Pancreas (tissue), 10 donors: ENCODE measurements around the gene CHPF. TPM values are rescaled to one million over a fixed set of nuclear protein-coding genes. Genes with fewer than 3 reads are reported as not detected.

Experiments
- ATAC-seq, 4 donors: fragments of 200-7000 bp; cut with Tn5 transposase; one replicate each; pipeline versions ENCODE4 v1.8.0 to v1.9.1; 2020; ENCODE audit warnings: mild to moderate bottlenecking in 4 of 4, moderate library complexity in 4 of 4
- DNase-seq, 6 donors: peaks; one replicate each; pipeline ENCODE4 v3.0.0-alpha.2; 2020
- FAIRE-seq: peaks from 2 replicates; lab custom pipeline; 2012; peaks lifted over from hg19 to GRCh38; lab: Jason Lieb, UNC
- H3K27ac ChIP-seq, 4 donors: fragments of 200-600 bp; sonication (generic); 1 replicate in 3 of 4; 2 replicates in 1 of 4; pipeline versions ENCODE4 v1.5.0 to v1.8.0; 2020
- H3K27me3 ChIP-seq, 4 donors: fragments of 200-600 bp; one replicate each; pipeline ENCODE4 v1.8.0; 2021
- H3K36me3 ChIP-seq, 3 donors: fragments of 200-600 bp; sonication (generic) in 1 of 3; one replicate each; pipeline versions ENCODE4 v1.5.0 to v1.8.0; 2020 to 2021
- H3K4me1 ChIP-seq, 3 donors: fragments of 200-600 bp; one replicate each; pipeline ENCODE4 v1.8.0; 2021
- H3K4me3 ChIP-seq, 4 donors: fragments of 200-600 bp; sonication (generic) in 2 of 4; one replicate each; pipeline versions ENCODE4 v1.5.0 to v1.8.0; 2020 to 2021
- H3K9me3 ChIP-seq, 4 donors: fragments of 200-600 bp; one replicate each; pipeline ENCODE4 v1.8.0; 2021
- CTCF ChIP-seq, 4 donors: fragments of 200-600 bp; sonication (generic) in 3 of 4; IDR thresholded peaks; one replicate each; pipeline versions ENCODE4 v1.5.0 to v1.8.0; 2021; ENCODE audit warnings: antibody characterized with exemption in 4 of 4
- WGBS, 2 donors: extraction: QIAGEN DNeasy Blood & Tissue Kit; methylation state at CpG; one replicate each; pipeline ENCODE4 v1.1.7; 2013; 5-methylcytosine and 5-hydroxymethylcytosine counted together
- intact Hi-C, 3 donors: fragments of 100-400 bp; cut with DNase I; formaldehyde crosslinking; loops; one replicate each; pipeline versions ENCODE4 v1.11.1 to v1.14.2; 2022
- polyA plus RNA-seq, 2 donors: library from polyadenylated mRNA; stranded (reverse); fragments of 200-250 nt; gene quantifications; one replicate each; pipeline ENCODE4 v1.2.3, GENCODE V29; 2013
- total RNA-seq, 6 donors: library from RNA; stranded (reverse); fragmentation: NEBNext Ultra II Directional in 4 of 6; extraction: Animal tissue kit (Norgen Biotek cat#: 25700) in 4 of 6; gene quantifications; one replicate each; pipeline versions ENCODE4 v1.2.1 to v1.2.4, GENCODE V29; 2021 to 2023
- donor health status: healthy with polysubstance abuse.
- donor health status: DM: no; HTN: no; CAD: no; lungs with moderate emphysema.
- donor health status: DM: no; HTN: no; CAD: no.
- donor health status: control.
- donor health status: control.
- donor health status: Bipolar disorder and iron deficiency.
- donor health status: DM: yes; HTN: yes; CAD: no.
- donor health status: DM: no; HTN: no; CAD: no.
- donor health status: DM: no; HTN: no; CAD: no.
- donor health status: DM: yes; HTN: yes; CAD: no.

CHPF gene
- total and polyA plus RNA-seq, 8 donors, result 55.1 to 105 (median 68.5) TPM

- no peak for TF ChIP-seq CTCF (IDR thresholded peaks at IDR 0.05)
- peaks cover 0 to 9% (median under 1%) of the 10 kb centered on the region in 3 donors for H3K36me3 ChIP-seq
- WGBS, 2 donors, result 0% methylated on average over 25 to 55 of the region's 55 CpGs
- no peaks in the 10 kb centered on the region for H3K9me3 ChIP-seq
- peaks cover 4 to 10% (median 8%) of the 10 kb centered on the region in 3 donors for H3K4me1 ChIP-seq
- peak in 2 of 4 donors; percentile 2 to 38 for ATAC-seq
- FAIRE-seq, result no peak
- intact Hi-C loops, result no loop called here
- peak in 3 of 6 donors; percentile 56 to 86 (median 68) for DNase-seq
- H3K27ac ChIP-seq, result peak overlapping the region; percentile 79 to 83 (median 81)
- peak overlapping the region; percentile 63 to 96 (median 82) for H3K4me3 ChIP-seq
- no peaks in the 10 kb centered on the region for H3K27me3 ChIP-seq
Observed at GRCh38 chr2:219570924-219571310, 27.3 kb upstream of the CHPF start.

GRCh38 chr2:219570194-219570923 lies 26.8 kb upstream of the CHPF start:
- H3K27ac ChIP-seq, result peak overlapping the region; percentile 79 to 83 (median 81)
- H3K36me3 ChIP-seq, result peaks cover 0 to 9% (median 6%) of the 10 kb centered on the region in 3 donors
- 9 to 17% methylated on average over 66 to 95 of the region's 95 CpGs for WGBS, 2 donors
- peak overlapping the region; percentile 63 to 96 (median 82) for H3K4me3 ChIP-seq
- H3K27me3 ChIP-seq, result no peaks in the 10 kb centered on the region
- intact Hi-C loops, result no loop called here
- H3K9me3 ChIP-seq, result no peaks in the 10 kb centered on the region
- DNase-seq (peak in 3 of 6 donors; percentile 67 to 84 (median 80)), ATAC-seq (peak; percentile 24 to 55 (median 30)), FAIRE-seq (no peak)
- no peak for TF ChIP-seq CTCF (IDR thresholded peaks at IDR 0.05)
- H3K4me1 ChIP-seq, result peaks cover 4 to 8% (median 6%) of the 10 kb centered on the region in 3 donors

GRCh38 chr2:219569635-219570034 lies 26.0 kb upstream of the CHPF start:
- WGBS, 2 donors, result 83 to 91% methylated on average over 6 of the region's 6 CpGs
- Histone ChIP-seq H3K4me3 (peak overlapping the region in 2 of 4 donors; percentile 78 to 85), H3K27ac (no peak overlapping the region), H3K4me1 (peaks cover 4 to 8% (median 6%) of the 10 kb centered on the region in 3 donors), H3K36me3 (peaks cover 0 to 9% (median 9%) of the 10 kb centered on the region in 3 donors), H3K9me3 (no peaks in the 10 kb centered on the region), H3K27me3 (no peaks in the 10 kb centered on the region)
- DNase-seq (no peak), ATAC-seq (no peak), FAIRE-seq (no peak)
- no peak for TF ChIP-seq CTCF (IDR thresholded peaks at IDR 0.05)
- intact Hi-C loops, result no loop called here

GRCh38 chr2:219569041-219569440 lies 25.4 kb upstream of the CHPF start:
- Histone ChIP-seq H3K9me3 (no peaks in the 10 kb centered on the region), H3K4me3 (no peak overlapping the region), H3K4me1 (peaks cover 4 to 8% (median 6%) of the 10 kb centered on the region in 3 donors), H3K27me3 (no peaks in the 10 kb centered on the region), H3K27ac (no peak overlapping the region), H3K36me3 (peaks cover 0 to 14% (median 9%) of the 10 kb centered on the region in 3 donors)
- no peak for TF ChIP-seq CTCF (IDR thresholded peaks at IDR 0.05)
- DNase-seq (no peak), ATAC-seq (no peak), FAIRE-seq (no peak)
- intact Hi-C loops, result no loop called here
- WGBS, 2 donors, result 94 to 96% methylated on average over 6 of the region's 6 CpGs
